Adrenal gland (tissue), 5 donors: ENCODE data around the gene TTLL10.

Experiments used
- POLR2A ChIP-seq, 2 donors: fragments of 450-650 bp; IDR thresholded peaks; one replicate each; pipeline ENCODE4 v1.6.1; 2017; ENCODE audit warnings: antibody characterized with exemption in 2 of 2, mild to moderate bottlenecking in 2 of 2, moderate library complexity in 1 of 2
- TF ChIP-seq, protein P1 (sequence below), 6 experiments: fragments of 450-650 bp in 4 of 6; fragments of 200-600 bp in 2 of 6; sonication (generic) in 1 of 6; IDR thresholded peaks; 1 replicate in 5 of 6; 2 replicates in 1 of 6; pipeline versions ENCODE4 v1.5.1 to v1.8.0; 2016 to 2021; ENCODE audit warnings: antibody characterized with exemption in 6 of 6, mild to moderate bottlenecking in 2 of 6, moderate library complexity in 1 of 6
- donor health status: DM: no; HTN: no; CAD: no.

GRCh38 chr1:1236176-1236763 is 62.6 kb downstream of the TTLL10 start:
- TF ChIP-seq, protein P1, sequence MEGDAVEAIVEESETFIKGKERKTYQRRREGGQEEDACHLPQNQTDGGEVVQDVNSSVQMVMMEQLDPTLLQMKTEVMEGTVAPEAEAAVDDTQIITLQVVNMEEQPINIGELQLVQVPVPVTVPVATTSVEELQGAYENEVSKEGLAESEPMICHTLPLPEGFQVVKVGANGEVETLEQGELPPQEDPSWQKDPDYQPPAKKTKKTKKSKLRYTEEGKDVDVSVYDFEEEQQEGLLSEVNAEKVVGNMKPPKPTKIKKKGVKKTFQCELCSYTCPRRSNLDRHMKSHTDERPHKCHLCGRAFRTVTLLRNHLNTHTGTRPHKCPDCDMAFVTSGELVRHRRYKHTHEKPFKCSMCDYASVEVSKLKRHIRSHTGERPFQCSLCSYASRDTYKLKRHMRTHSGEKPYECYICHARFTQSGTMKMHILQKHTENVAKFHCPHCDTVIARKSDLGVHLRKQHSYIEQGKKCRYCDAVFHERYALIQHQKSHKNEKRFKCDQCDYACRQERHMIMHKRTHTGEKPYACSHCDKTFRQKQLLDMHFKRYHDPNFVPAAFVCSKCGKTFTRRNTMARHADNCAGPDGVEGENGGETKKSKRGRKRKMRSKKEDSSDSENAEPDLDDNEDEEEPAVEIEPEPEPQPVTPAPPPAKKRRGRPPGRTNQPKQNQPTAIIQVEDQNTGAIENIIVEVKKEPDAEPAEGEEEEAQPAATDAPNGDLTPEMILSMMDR (IDR thresholded peaks at IDR 0.05): no peak
- TF ChIP-seq POLR2A (IDR thresholded peaks at IDR 0.05): no peak
